DOHH2 (cell line): ENCODE measurements around the gene MED14.

Experiments used
- H3F3A ChIP-seq: fragments of 200-600 bp; sonication (generic), shearing (Covaris generic); 2 replicates; pipeline ENCODE4 v1.6.0; 2016; ENCODE audit warnings: antibody characterized with exemption, mild to moderate bottlenecking; ENCODE audit not compliant: control insufficient read depth, insufficient read depth
- H3K27ac ChIP-seq: fragments of 200-600 bp; sonication (generic); 2 replicates; pipeline ENCODE4 v1.5.1; 2014; ENCODE audit warnings: low read depth, mild to moderate bottlenecking, low read length, moderate library complexity
- H3K27me3 ChIP-seq: fragments of 200-600 bp; sonication (generic); 2 replicates; pipeline ENCODE4 v1.6.1; 2014; ENCODE audit warnings: mild to moderate bottlenecking, low read length, mixed read lengths; ENCODE audit not compliant: control insufficient read depth
- H3K36me3 ChIP-seq: fragments of 200-600 bp; sonication (generic); 2 replicates; pipeline ENCODE4 v1.6.1; 2014; ENCODE audit warnings: mild to moderate bottlenecking, low read length, moderate library complexity, mixed read lengths; ENCODE audit not compliant: control insufficient read depth
- H3K4me1 ChIP-seq: fragments of 200-600 bp; sonication (generic); 2 replicates; pipeline ENCODE4 v1.6.1; 2014; ENCODE audit warnings: mild to moderate bottlenecking, low read length, mixed read lengths; ENCODE audit not compliant: control insufficient read depth
- H3K4me2 ChIP-seq: fragments of 200-600 bp; sonication (generic); 2 replicates; pipeline ENCODE4 v1.6.0; 2014; ENCODE audit warnings: mild to moderate bottlenecking, low read length, moderate library complexity
- H3K4me3 ChIP-seq: fragments of 200-600 bp; sonication (generic); 2 replicates; pipeline ENCODE4 v1.5.1; 2014; ENCODE audit warnings: mild to moderate bottlenecking, low read length, mixed read lengths
- H3K79me2 ChIP-seq: fragments of 200-600 bp; sonication (generic); 2 replicates; pipeline ENCODE4 v1.6.1; 2014; ENCODE audit warnings: mild to moderate bottlenecking, low read length, mixed read lengths; ENCODE audit not compliant: control insufficient read depth
- H3K9me2 ChIP-seq: fragments of 200-600 bp; sonication (generic); replicated peaks from 2 replicates; pipeline ENCODE4 v1.6.1; 2014; ENCODE audit warnings: mild to moderate bottlenecking, low read length, mixed read lengths; ENCODE audit not compliant: control insufficient read depth
- H3K9me3 ChIP-seq: fragments of 200-600 bp; sonication (generic); 2 replicates; pipeline ENCODE4 v1.6.1; 2014; ENCODE audit warnings: antibody characterized with exemption, low read length, mixed read lengths; ENCODE audit not compliant: control insufficient read depth, insufficient read depth
- H4K20me1 ChIP-seq: fragments of 200-600 bp; sonication (generic); 2 replicates; pipeline ENCODE4 v1.6.0; 2014; ENCODE audit warnings: low read depth, mild to moderate bottlenecking, antibody characterized with exemption, low read length, moderate library complexity; ENCODE audit not compliant: control insufficient read depth, insufficient read depth
- CTCF ChIP-seq: fragments of 200-600 bp; sonication (generic); IDR thresholded peaks from one replicate; pipeline ENCODE4 v1.5.1; 2014; ENCODE audit warnings: antibody characterized with exemption, mild to moderate bottlenecking, low read depth, low read length; ENCODE audit not compliant: poor library complexity, severe bottlenecking
- EZH2phosphoT487 ChIP-seq: fragments of 200-600 bp; sonication (generic); IDR thresholded peaks from 2 replicates; pipeline ENCODE4 v1.6.1; 2017; ENCODE audit warnings: borderline replicate concordance, mild to moderate bottlenecking, antibody characterized with exemption, low read length, moderate library complexity, mixed read lengths

Gene MED14

DNA sequence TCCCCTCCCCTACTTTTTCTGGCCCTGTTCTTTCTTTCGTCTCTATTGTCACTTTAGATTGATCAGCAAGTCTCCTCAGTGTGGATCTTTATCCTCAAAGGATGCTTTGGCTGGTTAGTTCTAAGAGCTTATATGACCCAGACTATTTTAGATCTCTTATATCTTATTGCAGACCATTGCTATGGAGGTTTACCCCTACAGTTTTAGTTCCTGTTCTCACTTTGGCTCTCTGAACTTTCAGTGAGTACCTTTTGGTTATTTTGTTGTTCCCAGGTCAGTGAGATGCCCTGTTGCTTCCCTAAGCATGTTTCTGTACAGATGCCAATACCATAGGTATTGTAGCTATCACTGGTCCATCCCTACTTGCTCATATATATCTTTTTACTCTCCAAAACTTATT is 24.0 kb upstream of the MED14 start:
- no peak overlapping the region for H3K4me2 ChIP-seq
- no peaks in the 10 kb centered on the region for H3K9me2 ChIP-seq
- no peaks in the 10 kb centered on the region for H3K79me2 ChIP-seq
- no peaks in the 10 kb centered on the region for H3K9me3 ChIP-seq
- H3K27me3 ChIP-seq = no peaks in the 10 kb centered on the region
- no peaks in the 10 kb centered on the region for H3F3A ChIP-seq
- no peak overlapping the region for H3K27ac ChIP-seq
- H3K4me1 ChIP-seq = no peaks in the 10 kb centered on the region
- H4K20me1 ChIP-seq = no peaks in the 10 kb centered on the region
- TF ChIP-seq EZH2phosphoT487 (no peak), CTCF (no peak)
- no peaks in the 10 kb centered on the region for H3K36me3 ChIP-seq
- no peak overlapping the region for H3K4me3 ChIP-seq

- Histone ChIP-seq H3F3A (no peaks in the 10 kb centered on the region), H3K9me3 (no peaks in the 10 kb centered on the region), H3K79me2 (no peaks in the 10 kb centered on the region), H3K9me2 (no peaks in the 10 kb centered on the region), H3K27me3 (no peaks in the 10 kb centered on the region), H3K4me1 (no peaks in the 10 kb centered on the region), H3K36me3 (no peaks in the 10 kb centered on the region), H3K27ac (no peak overlapping the region), H3K4me2 (no peak overlapping the region), H3K4me3 (no peak overlapping the region), H4K20me1 (no peaks in the 10 kb centered on the region)
- TF ChIP-seq CTCF = no peak
- TF ChIP-seq EZH2phosphoT487 = no peak
Observed at GRCh38 chrX:40757058-40757457, 21.7 kb upstream of the MED14 start.

GRCh38 chrX:40755291-40756249 is 20.2 kb upstream of the MED14 start:
- H3K79me2 ChIP-seq = no peaks in the 10 kb centered on the region
- H3K27ac ChIP-seq = no peak overlapping the region
- no peak overlapping the region for H3K4me2 ChIP-seq
- H3K9me3 ChIP-seq = no peaks in the 10 kb centered on the region
- no peaks in the 10 kb centered on the region for H3K9me2 ChIP-seq
- no peaks in the 10 kb centered on the region for H3K36me3 ChIP-seq
- no peaks in the 10 kb centered on the region for H3K4me1 ChIP-seq
- no peaks in the 10 kb centered on the region for H3F3A ChIP-seq
- H4K20me1 ChIP-seq = no peaks in the 10 kb centered on the region
- H3K27me3 ChIP-seq = no peaks in the 10 kb centered on the region
- H3K4me3 ChIP-seq = no peak overlapping the region
- TF ChIP-seq EZH2phosphoT487 (no peak), CTCF (no peak)
